HG02885 (cell line): ENCODE data around the gene C1QB.

Experiments
- ATAC-seq: cut with Tn5 transposase; IDR thresholded peaks from one replicate; pipeline ENCODE4 v1.9.1; 2021; ENCODE audit warnings: mild to moderate bottlenecking; ENCODE audit not compliant: unreplicated experiment, poor library complexity

The C1QB gene

GRCh38 chr1:22633697-22634463 is 19.2 kb upstream of the C1QB start:
- ATAC-seq = no peak

- no peak for ATAC-seq
Measured at GRCh38 chr1:22635436-22635835, 17.6 kb upstream of the C1QB start.

GRCh38 chr1:22636353-22636752 is 16.7 kb upstream of the C1QB start, which contains the start of gene C1QA:
C1QA (plus strand) TSS chr1:22636628; CDS start chr1:22637617, 989 bp downstream.
- no peak for ATAC-seq

GRCh38 chr1:22636927-22637326 is 16.1 kb upstream of the C1QB start:
- ATAC-seq = no peak

- ATAC-seq = no peak
Measured at GRCh38 chr1:22637907-22638445, 15.1 kb upstream of the C1QB start.

GRCh38 chr1:22638476-22639234 is 14.4 kb upstream of the C1QB start:
- ATAC-seq = no peak

GRCh38 chr1:22639286-22639685 is 13.8 kb upstream of the C1QB start:
- ATAC-seq = no peak

GRCh38 chr1:22641247-22641646 is 11.8 kb upstream of the C1QB start:
- no peak for ATAC-seq

GRCh38 chr1:22641906-22642636 is 11.0 kb upstream of the C1QB start:
- no peak for ATAC-seq

- no peak for ATAC-seq
Measured at GRCh38 chr1:22643381-22643780, 9.7 kb upstream of the C1QB start, which contains the start of gene C1QC. C1QC (plus strand) TSS chr1:22643633; CDS start chr1:22644024, 391 bp downstream.

- no peak for ATAC-seq
Measured at GRCh38 chr1:22643928-22644327, 9.1 kb upstream of the C1QB start.

GRCh38 chr1:22645931-22646330 is 7.1 kb upstream of the C1QB start:
- ATAC-seq = no peak

- no peak for ATAC-seq
Measured at GRCh38 chr1:22646384-22646783, 6.7 kb upstream of the C1QB start.

GRCh38 chr1:22650089-22650693 is 2.8 kb upstream of the C1QB start:
- no peak for ATAC-seq

- no peak for ATAC-seq
Measured at GRCh38 chr1:22651941-22652856, 837 bp upstream of the C1QB start.

- no peak for ATAC-seq
Measured at GRCh38 chr1:22654692-22655091, 1.7 kb downstream of the C1QB start.

GRCh38 chr1:22658385-22659163 is 5.5 kb downstream of the C1QB start:
- no peak for ATAC-seq

- ATAC-seq = no peak
Measured at GRCh38 chr1:22660716-22661241, 7.7 kb downstream of the C1QB start.
